ENCODE data around the gene C16orf92.
A peak's percentile ranks its signal among the peaks of the same experiment; 100 is the strongest.

The C16orf92 gene

DNA sequence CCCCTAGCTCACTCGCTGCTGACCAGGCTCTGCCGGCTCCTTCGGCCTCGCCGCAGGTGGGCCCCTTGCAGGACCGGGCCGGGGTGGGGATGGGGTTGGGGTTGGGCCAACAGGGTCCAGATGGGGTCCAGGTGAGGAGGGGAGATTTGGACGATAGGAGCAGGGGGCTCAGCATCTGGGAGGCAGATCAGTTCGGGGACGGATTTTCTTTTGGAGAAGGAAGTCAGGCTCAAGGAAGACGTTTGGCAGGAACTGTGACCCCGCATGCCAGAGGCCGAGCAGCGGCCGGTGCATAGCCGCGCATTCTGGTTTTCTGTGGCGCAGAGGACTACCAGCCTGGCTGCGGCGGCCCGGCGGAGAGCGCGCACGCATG, 41.7 kb downstream of the C16orf92 start:
- TF ChIP-seq, protein P1, sequence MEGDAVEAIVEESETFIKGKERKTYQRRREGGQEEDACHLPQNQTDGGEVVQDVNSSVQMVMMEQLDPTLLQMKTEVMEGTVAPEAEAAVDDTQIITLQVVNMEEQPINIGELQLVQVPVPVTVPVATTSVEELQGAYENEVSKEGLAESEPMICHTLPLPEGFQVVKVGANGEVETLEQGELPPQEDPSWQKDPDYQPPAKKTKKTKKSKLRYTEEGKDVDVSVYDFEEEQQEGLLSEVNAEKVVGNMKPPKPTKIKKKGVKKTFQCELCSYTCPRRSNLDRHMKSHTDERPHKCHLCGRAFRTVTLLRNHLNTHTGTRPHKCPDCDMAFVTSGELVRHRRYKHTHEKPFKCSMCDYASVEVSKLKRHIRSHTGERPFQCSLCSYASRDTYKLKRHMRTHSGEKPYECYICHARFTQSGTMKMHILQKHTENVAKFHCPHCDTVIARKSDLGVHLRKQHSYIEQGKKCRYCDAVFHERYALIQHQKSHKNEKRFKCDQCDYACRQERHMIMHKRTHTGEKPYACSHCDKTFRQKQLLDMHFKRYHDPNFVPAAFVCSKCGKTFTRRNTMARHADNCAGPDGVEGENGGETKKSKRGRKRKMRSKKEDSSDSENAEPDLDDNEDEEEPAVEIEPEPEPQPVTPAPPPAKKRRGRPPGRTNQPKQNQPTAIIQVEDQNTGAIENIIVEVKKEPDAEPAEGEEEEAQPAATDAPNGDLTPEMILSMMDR (IDR thresholded peaks at IDR 0.05; ENCODE audit: low read depth, low read length, missing control alignments) = no peak
- no peak for DNase-seq (ENCODE audit: low read depth)
- H3K4me3 ChIP-seq (ENCODE audit: low read depth, low read length) = peak overlapping the region; percentile 78

DNA sequence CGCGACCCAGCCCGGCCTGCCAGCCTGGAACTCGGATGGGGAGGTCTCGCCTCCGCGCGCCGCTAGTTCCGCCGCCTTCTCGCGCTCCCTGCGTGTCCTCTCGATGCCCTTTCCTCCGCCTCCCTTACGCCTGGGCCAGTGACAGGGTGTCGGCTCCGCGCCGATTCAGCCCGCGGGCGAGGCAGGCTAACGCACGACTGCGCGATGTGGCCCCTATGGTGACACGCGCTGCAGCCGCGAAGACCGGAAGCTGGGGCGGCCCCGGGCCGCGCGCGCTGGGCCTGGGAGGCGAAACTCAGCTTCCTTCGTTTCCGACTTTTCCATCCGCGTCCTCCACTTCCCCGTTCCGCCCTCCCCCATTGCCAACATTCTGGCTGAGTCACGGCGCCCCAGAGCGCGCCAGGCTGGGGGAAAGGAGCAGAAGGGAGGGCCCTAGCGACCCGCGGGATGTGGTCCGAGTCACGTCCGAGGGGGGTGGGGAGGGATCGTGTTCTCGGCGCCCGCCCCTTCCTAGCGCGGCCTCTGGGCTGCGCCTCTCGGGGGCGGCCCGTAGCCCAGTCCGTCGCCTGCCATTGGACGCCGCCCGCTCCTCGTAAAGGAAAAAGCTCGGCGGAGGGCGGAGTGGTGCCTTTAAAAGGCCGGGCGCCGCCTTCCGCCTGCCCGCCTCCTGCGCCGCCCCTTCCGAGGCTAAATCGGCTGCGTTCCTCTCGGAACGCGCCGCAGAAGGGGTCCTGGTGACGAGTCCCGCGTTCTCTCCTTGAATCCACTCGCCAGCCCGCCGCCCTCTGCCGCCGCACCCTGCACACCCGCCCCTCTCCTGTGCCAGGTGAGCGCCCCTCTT, 42.3 kb downstream of the C16orf92 start, which contains the start of gene ALDOA:
TSS of gene ALDOA (plus strand) at position 659 of the 841 bp plus-strand sequence. CDS start 1,138 bp downstream, outside the sequence.
- peak; percentile 81 for DNase-seq (ENCODE audit: low read depth)
- peak within 1 kb of the TSS; percentile 78 for H3K4me3 ChIP-seq (ENCODE audit: low read depth, low read length)
- TF ChIP-seq, protein P1 (IDR thresholded peaks at IDR 0.05; ENCODE audit: low read depth, low read length, missing control alignments) = no peak

DNA sequence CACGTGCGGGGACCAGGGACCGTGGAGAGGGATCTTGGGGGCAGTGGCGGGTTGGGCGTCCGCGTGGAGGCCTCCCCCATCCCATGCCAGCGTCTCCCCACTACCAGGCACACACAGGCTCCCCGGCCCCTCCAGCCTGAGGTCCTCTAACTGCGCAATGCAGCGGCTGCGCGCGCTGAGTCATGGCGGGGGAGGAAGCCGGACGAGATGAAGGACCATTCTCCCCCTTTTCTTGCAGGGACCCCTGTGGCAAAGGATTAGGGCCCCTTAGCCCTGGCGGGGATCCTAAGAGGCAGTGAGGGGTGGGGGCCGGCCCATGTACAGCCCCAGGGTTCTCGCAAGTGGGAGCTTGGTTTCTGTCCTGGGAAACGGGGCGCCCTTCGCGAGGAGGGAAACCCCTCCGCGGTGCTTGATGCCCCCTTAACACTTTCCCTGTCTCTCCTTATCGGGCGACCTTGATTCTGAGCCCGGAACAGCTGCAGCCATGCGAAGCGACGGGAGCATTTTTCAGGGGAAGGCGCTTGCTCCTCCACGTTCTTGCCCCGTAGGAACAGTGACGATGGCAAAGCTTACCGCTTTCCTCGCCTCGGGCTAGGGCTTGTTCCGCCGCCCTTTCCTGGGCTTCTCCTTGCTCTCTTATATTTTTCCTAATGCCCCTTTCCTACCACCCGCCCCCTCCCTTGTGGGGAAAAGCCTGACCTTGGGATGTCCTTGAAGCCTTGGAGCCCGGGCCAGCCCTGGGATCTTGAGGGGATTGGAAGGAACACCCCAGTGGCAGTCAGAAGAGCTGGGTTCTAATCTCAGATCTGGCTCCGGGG, 43.2 kb downstream of the C16orf92 start:
- peak overlapping the region; percentile 78 for H3K4me3 ChIP-seq (ENCODE audit: low read depth, low read length)
- DNase-seq (ENCODE audit: low read depth) = no peak
- TF ChIP-seq, protein P1 (IDR thresholded peaks at IDR 0.05; ENCODE audit: low read depth, low read length, missing control alignments) = no peak

DNA sequence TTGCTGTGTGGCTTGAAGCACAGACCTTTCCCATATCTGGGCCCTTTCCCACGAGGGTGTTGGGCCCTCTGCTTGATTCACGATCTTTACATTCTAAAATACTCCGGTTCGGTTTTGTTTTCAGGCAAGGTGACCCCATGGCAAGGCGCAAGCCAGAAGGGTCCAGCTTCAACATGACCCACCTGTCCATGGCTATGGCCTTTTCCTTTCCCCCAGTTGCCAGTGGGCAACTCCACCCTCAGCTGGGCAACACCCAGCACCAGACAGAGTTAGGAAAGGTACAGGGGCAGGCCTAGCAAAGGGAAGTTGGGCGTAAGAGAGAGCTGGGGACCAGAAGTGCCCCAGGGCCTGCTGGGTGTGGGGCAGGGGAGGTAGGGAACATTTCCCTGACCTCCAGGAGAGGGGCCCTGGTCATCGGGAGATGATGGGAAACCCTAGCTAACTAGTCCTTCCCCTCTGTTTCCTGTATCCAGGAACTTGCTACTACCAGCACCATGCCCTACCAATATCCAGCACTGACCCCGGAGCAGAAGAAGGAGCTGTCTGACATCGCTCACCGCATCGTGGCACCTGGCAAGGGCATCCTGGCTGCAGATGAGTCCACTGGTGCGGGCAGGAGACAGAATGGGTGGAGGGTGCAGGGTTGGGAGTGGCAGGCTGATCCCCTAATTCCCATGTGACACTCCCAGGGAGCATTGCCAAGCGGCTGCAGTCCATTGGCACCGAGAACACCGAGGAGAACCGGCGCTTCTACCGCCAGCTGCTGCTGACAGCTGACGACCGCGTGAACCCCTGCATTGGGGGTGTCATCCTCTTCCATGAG, 44.0 kb downstream of the C16orf92 start:
- DNase-seq (ENCODE audit: low read depth) = no peak
- peak overlapping the region; percentile 78 for H3K4me3 ChIP-seq (ENCODE audit: low read depth, low read length)
- TF ChIP-seq, protein P1 (IDR thresholded peaks at IDR 0.05; ENCODE audit: low read depth, low read length, missing control alignments) = no peak

DNA sequence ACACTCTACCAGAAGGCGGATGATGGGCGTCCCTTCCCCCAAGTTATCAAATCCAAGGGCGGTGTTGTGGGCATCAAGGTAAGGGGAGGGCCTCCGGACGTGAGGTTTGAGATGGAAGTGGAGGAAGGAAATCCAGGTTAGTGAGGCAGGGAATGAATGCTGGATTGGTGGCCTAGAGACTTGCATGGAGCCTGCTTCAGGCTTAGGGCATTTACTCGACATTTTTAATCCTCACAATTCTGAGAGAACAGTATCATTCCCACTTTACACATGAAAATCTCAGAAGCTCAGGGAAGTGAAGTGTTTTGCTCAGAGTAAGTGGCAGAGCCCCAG, 44.6 kb downstream of the C16orf92 start:
- DNase-seq (ENCODE audit: low read depth) = no peak
- H3K4me3 ChIP-seq (ENCODE audit: low read depth, low read length) = peak overlapping the region; percentile 78
- TF ChIP-seq, protein P1 (IDR thresholded peaks at IDR 0.05; ENCODE audit: low read depth, low read length, missing control alignments) = no peak

DNA sequence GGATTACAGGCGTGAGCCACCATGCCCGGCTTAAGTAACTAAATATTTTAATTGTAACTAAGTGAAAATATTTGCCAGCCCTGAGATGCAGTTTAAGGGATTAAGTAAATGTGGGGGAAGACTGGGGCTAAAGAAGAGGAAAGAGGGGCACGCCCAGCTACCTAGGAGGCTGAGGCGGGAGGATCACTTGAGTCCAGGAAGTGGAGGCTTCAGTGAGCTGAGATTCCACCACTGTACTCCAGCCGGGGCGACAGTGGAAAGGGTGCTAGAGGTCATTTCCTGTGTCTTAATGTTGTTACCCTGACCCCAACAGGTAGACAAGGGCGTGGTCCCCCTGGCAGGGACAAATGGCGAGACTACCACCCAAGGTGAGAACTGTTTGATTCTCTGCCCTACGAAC, 45.3 kb downstream of the C16orf92 start:
- TF ChIP-seq, protein P1 (IDR thresholded peaks at IDR 0.05; ENCODE audit: low read depth, low read length, missing control alignments) = no peak
- no peak for DNase-seq (ENCODE audit: low read depth)
- no peak overlapping the region for H3K4me3 ChIP-seq (ENCODE audit: low read depth, low read length)
